Inflammatory macrophage (primary cell): ENCODE data around the gene PDLIM1.
A peak's percentile ranks its signal among the peaks of the same experiment; 100 is the strongest.

ENCODE experiments used
- DNase-seq, 2 donors: peaks; one replicate each; pipeline ENCODE4 v3.0.0-alpha.2; 2020 to 2022
- total RNA-seq, 18 experiments: gene quantifications; one replicate each; lab custom pipeline; 2026; ENCODE audit warnings: mixed read lengths in 6 of 18, inconsistent platforms in 2 of 18; lab: John Stamatoyannopoulos, UW

PDLIM1 gene
- 0 to 1.1 (median 0.66) reads per million in 18 experiments for total RNA-seq

GRCh38 chr10:95290461-95291364 lies at the start of gene PDLIM1:
Gene PDLIM1, minus strand, starts transcription at chr10:95291003. Its CDS starts 88 bp downstream, at chr10:95290915.
- DNase-seq, result peak; percentile 3 to 8

- no peak for DNase-seq
Measured at GRCh38 chr10:95339863-95340262, 49.1 kb upstream of the PDLIM1 start.

- no peak for DNase-seq
Measured at GRCh38 chr10:95337423-95338160, 46.8 kb upstream of the PDLIM1 start.

- DNase-seq, result no peak
Measured at GRCh38 chr10:95336702-95337101, 45.9 kb upstream of the PDLIM1 start.

GRCh38 chr10:95335933-95336699 lies 45.3 kb upstream of the PDLIM1 start:
- DNase-seq, result no peak

GRCh38 chr10:95334805-95335144 lies 44.0 kb upstream of the PDLIM1 start:
- DNase-seq, result no peak

- no peak for DNase-seq
Measured at GRCh38 chr10:95333997-95334804, 43.4 kb upstream of the PDLIM1 start.

- no peak for DNase-seq
Measured at GRCh38 chr10:95332666-95333249, 42.0 kb upstream of the PDLIM1 start.

- no peak for DNase-seq
Measured at GRCh38 chr10:95331596-95332130, 40.9 kb upstream of the PDLIM1 start.

GRCh38 chr10:95330966-95331453 lies 40.2 kb upstream of the PDLIM1 start:
- DNase-seq, result no peak

GRCh38 chr10:95329296-95329695 lies 38.5 kb upstream of the PDLIM1 start:
- DNase-seq, result no peak

- DNase-seq, result no peak
Measured at GRCh38 chr10:95328013-95328412, 37.2 kb upstream of the PDLIM1 start.

- DNase-seq, result no peak
Measured at GRCh38 chr10:95327367-95327766, 36.6 kb upstream of the PDLIM1 start.

GRCh38 chr10:95326396-95326795 lies 35.6 kb upstream of the PDLIM1 start:
- no peak for DNase-seq

GRCh38 chr10:95325863-95326262 lies 35.1 kb upstream of the PDLIM1 start:
- no peak for DNase-seq

- DNase-seq, result no peak
Measured at GRCh38 chr10:95324436-95325268, 33.8 kb upstream of the PDLIM1 start.

GRCh38 chr10:95321554-95322301 lies 30.9 kb upstream of the PDLIM1 start:
- no peak for DNase-seq

- no peak for DNase-seq
Measured at GRCh38 chr10:95319239-95319638, 28.4 kb upstream of the PDLIM1 start.

- no peak for DNase-seq
Measured at GRCh38 chr10:95315509-95315908, 24.7 kb upstream of the PDLIM1 start.
